ENCODE measurements around the gene PIGP. TPM values are rescaled to one million over a fixed set of nuclear protein-coding genes. Genes with fewer than 3 reads are reported as not detected.
"Not testable (repeated sequence)": the region's sequence is repeated elsewhere in the genome, so short reads cannot be mapped to it uniquely, and the experiment has no call there.

The PIGP gene
- total RNA-seq, 3 donors from 2014 or later = 14.7 to 29.6 (median 25.5) TPM

GRCh38 chr21:37043818-37044217 is 29.1 kb downstream of the PIGP start:
- Histone ChIP-seq H3K4me1 (no peaks in the 10 kb centered on the region), H3K36me3 (no peaks in the 10 kb centered on the region), H3K27ac (no peak overlapping the region), H3K9me3 (no peaks in the 10 kb centered on the region), H3K4me3 (no peak overlapping the region), H3K27me3 (no peaks in the 10 kb centered on the region)
- intact Hi-C loops (cut with DNase I; ENCODE audit: low total_unique reads) = no loop called here
- DNase-seq (ENCODE audit: low spot score in 2 of 2) = no peak
- TF ChIP-seq CTCF (IDR thresholded peaks at IDR 0.05) (no peak), POLR2AphosphoS5 (IDR thresholded peaks at IDR 0.05) (no peak), POLR2A (IDR thresholded peaks at IDR 0.05) (no peak)

GRCh38 chr21:37041706-37042271 is 31.1 kb downstream of the PIGP start:
- intact Hi-C loops (cut with DNase I; ENCODE audit: low total_unique reads) = no loop called here
- TF ChIP-seq POLR2AphosphoS5 (IDR thresholded peaks at IDR 0.05) = no peak
- no peak for TF ChIP-seq CTCF (IDR thresholded peaks at IDR 0.05)
- no peak for TF ChIP-seq POLR2A (IDR thresholded peaks at IDR 0.05)
- Histone ChIP-seq H3K9me3 (no peaks in the 10 kb centered on the region), H3K27me3 (no peaks in the 10 kb centered on the region), H3K36me3 (no peaks in the 10 kb centered on the region), H3K4me1 (no peaks in the 10 kb centered on the region), H3K27ac (no peak overlapping the region), H3K4me3 (no peak overlapping the region)
- DNase-seq (ENCODE audit: low spot score in 2 of 2) = no peak

DNA sequence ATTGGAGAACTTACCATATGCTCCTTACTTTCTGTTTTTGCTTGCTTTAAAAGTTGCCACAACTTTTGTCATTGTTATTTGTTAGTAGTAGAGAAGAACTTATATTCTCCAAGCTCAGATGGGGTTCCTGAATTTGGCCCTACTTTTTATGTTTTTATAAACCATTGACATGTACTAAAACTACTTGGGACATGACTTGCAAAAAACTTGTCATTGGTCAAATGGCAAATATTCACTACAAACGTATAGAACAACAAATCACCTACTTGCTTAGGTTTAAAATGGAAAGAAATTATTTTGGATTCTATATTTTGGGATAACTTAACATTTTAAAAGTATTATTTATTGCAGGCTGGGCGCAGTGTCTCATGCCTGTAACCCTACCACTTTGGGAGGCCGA is 32.7 kb downstream of the PIGP start:
- H3K36me3 ChIP-seq = no peaks in the 10 kb centered on the region
- H3K27me3 ChIP-seq = no peaks in the 10 kb centered on the region
- H3K9me3 ChIP-seq = no peaks in the 10 kb centered on the region
- TF ChIP-seq POLR2AphosphoS5 (IDR thresholded peaks at IDR 0.05) (no peak), POLR2A (IDR thresholded peaks at IDR 0.05) (no peak), CTCF (IDR thresholded peaks at IDR 0.05) (no peak)
- DNase-seq (ENCODE audit: low spot score in 2 of 2) = no peak
- H3K4me3 ChIP-seq = no peak overlapping the region
- intact Hi-C loops (cut with DNase I; ENCODE audit: low total_unique reads) = no loop called here
- no peaks in the 10 kb centered on the region for H3K4me1 ChIP-seq
- no peak overlapping the region for H3K27ac ChIP-seq

- no peaks in the 10 kb centered on the region for H3K9me3 ChIP-seq
- H3K4me1 ChIP-seq = no peaks in the 10 kb centered on the region
- no peak for DNase-seq (ENCODE audit: low spot score in 2 of 2)
- H3K27ac ChIP-seq = no peak overlapping the region
- no peak for TF ChIP-seq CTCF (IDR thresholded peaks at IDR 0.05)
- no peak for TF ChIP-seq POLR2A (IDR thresholded peaks at IDR 0.05)
- TF ChIP-seq POLR2AphosphoS5 (IDR thresholded peaks at IDR 0.05) = no peak
- intact Hi-C loops (cut with DNase I; ENCODE audit: low total_unique reads) = no loop called here
- H3K36me3 ChIP-seq = no peaks in the 10 kb centered on the region
- no peak overlapping the region for H3K4me3 ChIP-seq
- no peaks in the 10 kb centered on the region for H3K27me3 ChIP-seq
These were observed 33.3 kb downstream of the PIGP start for GRCh38 chr21:37039411-37040075.

GRCh38 chr21:37036177-37036576 is 36.7 kb downstream of the PIGP start:
- Histone ChIP-seq H3K9me3 (no peaks in the 10 kb centered on the region), H3K4me1 (no peaks in the 10 kb centered on the region)
- no peak for TF ChIP-seq CTCF (IDR thresholded peaks at IDR 0.05)
- no peak for TF ChIP-seq POLR2A (IDR thresholded peaks at IDR 0.05)
- no peak for TF ChIP-seq POLR2AphosphoS5 (IDR thresholded peaks at IDR 0.05)

GRCh38 chr21:37034394-37034793 is 38.5 kb downstream of the PIGP start:
- H3K4me3 ChIP-seq; DNase-seq (ENCODE audit: low spot score in 2 of 2); intact Hi-C loops (cut with DNase I; ENCODE audit: low total_unique reads): not testable (repeated sequence)

More at GRCh38 chr21:37036177-37036576, 36.7 kb downstream of the PIGP start:
- H3K27ac ChIP-seq = no peak overlapping the region
- no peak for DNase-seq (ENCODE audit: low spot score in 2 of 2)
- no peaks in the 10 kb centered on the region for H3K27me3 ChIP-seq
- H3K4me3 ChIP-seq = no peak overlapping the region
- intact Hi-C loops (cut with DNase I; ENCODE audit: low total_unique reads) = no loop called here
- no peaks in the 10 kb centered on the region for H3K36me3 ChIP-seq

More at GRCh38 chr21:37034394-37034793, 38.5 kb downstream of the PIGP start:
- not testable (repeated sequence) for H3K9me3 ChIP-seq, H3K36me3 ChIP-seq, H3K27ac ChIP-seq, H3K27me3 ChIP-seq, H3K4me1 ChIP-seq

All from breast epithelium (tissue), 4 donors.